IPS-20b (cell line): ENCODE results near the gene GABRR2.
"Not testable (repeated sequence)": the region's sequence is repeated elsewhere in the genome, so short reads cannot be mapped to it uniquely, and the experiment has no call there.

Source experiments
- H3K27ac ChIP-seq: one replicate; pipeline ENCODE4 v1.5.1; 2013; ENCODE audit warnings: low read length
- H3K27me3 ChIP-seq: 2 replicates; pipeline ENCODE4 v1.6.1; 2013; ENCODE audit warnings: mild to moderate bottlenecking, low read length, inconsistent platforms; ENCODE audit not compliant: insufficient read depth
- H3K36me3 ChIP-seq: 2 replicates; pipeline ENCODE4 v1.6.1; 2013; ENCODE audit warnings: low read depth, mild to moderate bottlenecking, inconsistent platforms, low read length, moderate library complexity; ENCODE audit not compliant: insufficient read depth
- H3K4me1 ChIP-seq: 2 replicates; pipeline ENCODE4 v1.6.1; 2013; ENCODE audit warnings: mild to moderate bottlenecking, control low read depth, inconsistent platforms, low read length, moderate library complexity; ENCODE audit not compliant: insufficient read depth
- H3K4me3 ChIP-seq: 2 replicates; pipeline ENCODE4 v1.5.1; 2013; ENCODE audit warnings: mild to moderate bottlenecking, low read length, inconsistent platforms
- H3K9ac ChIP-seq: 2 replicates; pipeline ENCODE4 v1.6.1; 2013; ENCODE audit warnings: low read depth, mild to moderate bottlenecking, inconsistent platforms, low read length, moderate library complexity
- H3K9me3 ChIP-seq: 2 replicates; pipeline ENCODE4 v1.6.1; 2013; ENCODE audit warnings: mild to moderate bottlenecking, low read depth, low read length, inconsistent platforms; ENCODE audit not compliant: insufficient read depth

The GABRR2 gene

GRCh38 chr6:89323511-89323971, 8.4 kb upstream of the GABRR2 start:
- H3K4me1 ChIP-seq = no peaks in the 10 kb centered on the region
- no peak overlapping the region for H3K4me3 ChIP-seq
- H3K9me3 ChIP-seq = peaks cover 15% of the 10 kb centered on the region

DNA sequence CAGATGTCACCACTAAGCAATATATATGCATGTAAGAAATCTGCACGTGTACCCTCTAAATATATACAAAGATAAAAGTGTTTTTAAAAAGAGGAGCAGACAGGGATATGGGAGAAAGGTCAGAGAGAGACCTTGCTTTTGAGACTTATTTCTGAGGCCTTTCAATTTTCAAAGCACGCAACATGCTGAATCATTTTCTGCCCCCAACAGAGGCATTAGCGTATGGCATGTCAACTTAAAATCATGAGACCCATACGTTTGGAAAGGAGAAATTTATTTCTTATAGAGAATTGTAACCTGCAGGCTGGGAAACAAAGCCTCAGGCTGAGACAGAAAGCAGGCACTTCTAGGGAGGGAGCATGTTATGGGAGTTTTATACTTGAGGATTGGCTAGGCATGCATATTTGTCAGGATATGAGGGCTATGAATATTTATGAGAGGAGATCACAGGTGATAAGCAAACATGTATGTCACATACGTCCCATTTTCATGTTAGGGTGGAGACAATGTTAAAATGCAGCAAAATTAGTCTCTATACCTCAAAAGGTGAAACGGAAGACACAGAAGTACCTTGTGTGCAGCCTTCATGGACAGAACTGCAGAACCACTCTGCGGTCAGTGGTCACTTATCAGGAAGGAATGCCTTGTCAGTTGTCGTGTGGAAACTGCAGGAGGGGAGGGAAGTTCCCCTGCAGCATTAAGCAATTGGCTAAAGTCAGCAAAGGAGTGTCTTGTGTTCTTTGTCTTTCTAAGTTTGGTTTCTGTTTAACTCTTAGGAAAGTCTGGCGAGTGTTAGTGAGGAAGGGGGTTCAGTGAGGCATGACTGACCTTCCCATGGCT, 6.3 kb upstream of the GABRR2 start:
- H3K27me3 ChIP-seq = no peaks in the 10 kb centered on the region
- H3K4me1 ChIP-seq = peaks cover 9% of the 10 kb centered on the region; the same call in 1 of the 2 replicates
- no peak overlapping the region for H3K27ac ChIP-seq
- H3K9me3 ChIP-seq = peaks cover 15% of the 10 kb centered on the region
- H3K36me3 ChIP-seq = no peaks in the 10 kb centered on the region
- no peak overlapping the region for H3K9ac ChIP-seq
- no peak overlapping the region for H3K4me3 ChIP-seq

More at GRCh38 chr6:89323511-89323971, 8.4 kb upstream of the GABRR2 start:
- H3K27me3 ChIP-seq = no peaks in the 10 kb centered on the region
- no peak overlapping the region for H3K27ac ChIP-seq
- no peak overlapping the region for H3K9ac ChIP-seq
- H3K36me3 ChIP-seq = no peaks in the 10 kb centered on the region

GRCh38 chr6:89320012-89320559, 5.0 kb upstream of the GABRR2 start:
- peaks cover 9% of the 10 kb centered on the region; the same call in 1 of the 2 replicates for H3K4me1 ChIP-seq
- no peaks in the 10 kb centered on the region for H3K36me3 ChIP-seq
- H3K9ac ChIP-seq = no peak overlapping the region
- H3K4me3 ChIP-seq = no peak overlapping the region
- H3K27ac ChIP-seq = no peak overlapping the region
- peaks cover 15% of the 10 kb centered on the region for H3K9me3 ChIP-seq
- H3K27me3 ChIP-seq = no peaks in the 10 kb centered on the region

GRCh38 chr6:89317067-89317466, 2.0 kb upstream of the GABRR2 start:
- H3K27ac ChIP-seq = no peak overlapping the region
- no peaks in the 10 kb centered on the region for H3K36me3 ChIP-seq
- peaks cover 9% of the 10 kb centered on the region; the same call in 1 of the 2 replicates for H3K4me1 ChIP-seq
- peaks cover 15% of the 10 kb centered on the region for H3K9me3 ChIP-seq
- H3K27me3 ChIP-seq = no peaks in the 10 kb centered on the region
- no peak overlapping the region for H3K9ac ChIP-seq
- no peak overlapping the region for H3K4me3 ChIP-seq

- Histone ChIP-seq H3K9ac (no peak overlapping the region), H3K4me3 (no peak overlapping the region), H3K9me3 (peaks cover 6% of the 10 kb centered on the region; the same call in 1 of the 2 replicates), H3K36me3 (no peaks in the 10 kb centered on the region), H3K27ac (no peak overlapping the region), H3K27me3 (no peaks in the 10 kb centered on the region), H3K4me1 (peaks cover 9% of the 10 kb centered on the region; the same call in 1 of the 2 replicates)
Observed at GRCh38 chr6:89314692-89315091, 407 bp downstream of the GABRR2 start.

DNA sequence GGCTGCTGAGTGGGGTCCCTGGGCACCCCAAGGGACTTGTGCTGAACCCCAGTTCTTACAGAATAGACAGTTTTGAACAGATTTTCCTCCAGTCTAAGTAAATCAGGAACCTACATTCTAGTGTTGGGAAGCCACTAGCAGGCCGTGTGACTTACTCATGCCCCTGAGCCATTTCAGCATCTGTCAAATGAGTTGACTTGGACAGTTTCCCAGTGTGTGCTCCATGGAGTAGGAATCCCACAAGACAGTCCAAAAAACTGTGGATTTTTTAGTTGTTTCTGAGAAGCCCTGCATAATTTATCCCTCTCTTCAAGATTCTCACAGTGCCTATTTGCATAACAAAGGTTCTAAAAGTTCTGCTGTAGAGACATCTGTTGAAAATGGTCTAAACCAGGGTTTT, 2.1 kb downstream of the GABRR2 start:
- Histone ChIP-seq H3K27ac (no peak overlapping the region), H3K36me3 (no peaks in the 10 kb centered on the region), H3K27me3 (no peaks in the 10 kb centered on the region), H3K4me3 (no peak overlapping the region), H3K9ac (no peak overlapping the region), H3K4me1 (peaks cover 9% of the 10 kb centered on the region; the same call in 1 of the 2 replicates), H3K9me3 (no peaks in the 10 kb centered on the region)

- Histone ChIP-seq H3K9ac (peak overlapping the region; percentile 7; the same call in 1 of the 2 replicates), H3K4me3 (no peak overlapping the region), H3K9me3 (no peaks in the 10 kb centered on the region)
Observed at GRCh38 chr6:89311853-89312531, 3.1 kb downstream of the GABRR2 start.

DNA sequence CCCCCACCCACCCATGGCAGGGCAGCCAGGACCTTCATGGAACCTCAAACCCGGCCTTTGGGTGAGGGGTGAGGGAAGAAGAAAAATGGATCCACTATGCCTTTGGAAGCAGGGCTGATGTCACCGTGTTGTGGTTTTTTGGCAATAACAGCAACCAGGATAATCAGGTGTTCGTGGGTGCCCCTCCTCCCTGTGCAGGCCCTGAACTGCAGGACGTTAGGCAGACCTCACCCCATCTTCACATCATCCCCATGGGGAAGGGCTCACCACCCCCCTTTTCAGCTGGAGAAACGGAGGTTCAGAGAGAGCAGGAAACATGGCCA, 3.6 kb downstream of the GABRR2 start:
- H3K27ac ChIP-seq = no peak overlapping the region
- no peaks in the 10 kb centered on the region for H3K27me3 ChIP-seq
- H3K4me3 ChIP-seq = no peak overlapping the region
- H3K36me3 ChIP-seq = no peaks in the 10 kb centered on the region
- H3K4me1 ChIP-seq = no peaks in the 10 kb centered on the region
- H3K9me3 ChIP-seq = no peaks in the 10 kb centered on the region
- no peak overlapping the region for H3K9ac ChIP-seq

More at GRCh38 chr6:89311853-89312531, 3.1 kb downstream of the GABRR2 start:
- H3K27ac ChIP-seq = no peak overlapping the region
- no peaks in the 10 kb centered on the region for H3K36me3 ChIP-seq
- peaks cover 4% of the 10 kb centered on the region; the same call in 1 of the 2 replicates for H3K4me1 ChIP-seq
- no peaks in the 10 kb centered on the region for H3K27me3 ChIP-seq

DNA sequence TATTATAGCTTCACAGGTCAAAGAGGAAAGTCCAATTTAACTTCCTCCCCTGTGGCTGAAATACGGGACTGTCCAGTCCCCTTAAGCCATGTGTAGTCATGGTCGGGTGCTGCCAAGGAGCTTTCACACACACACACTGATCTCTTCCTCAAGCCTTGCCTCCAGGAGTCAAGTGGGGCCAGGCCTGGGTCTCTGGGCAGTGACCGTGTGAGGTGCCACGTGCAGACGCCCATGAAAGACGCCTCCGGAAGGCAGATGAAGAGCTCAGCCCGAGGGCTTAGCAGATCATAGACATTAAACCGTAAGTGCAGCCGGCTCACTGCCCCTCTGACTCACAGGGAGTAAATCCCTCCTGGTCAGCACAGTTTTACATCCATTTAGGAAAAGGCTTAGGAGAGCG, 4.2 kb downstream of the GABRR2 start:
- Histone ChIP-seq H3K36me3 (no peaks in the 10 kb centered on the region), H3K27ac (no peak overlapping the region), H3K9me3 (no peaks in the 10 kb centered on the region), H3K4me3 (no peak overlapping the region), H3K4me1 (no peaks in the 10 kb centered on the region), H3K27me3 (no peaks in the 10 kb centered on the region), H3K9ac (no peak overlapping the region)

DNA sequence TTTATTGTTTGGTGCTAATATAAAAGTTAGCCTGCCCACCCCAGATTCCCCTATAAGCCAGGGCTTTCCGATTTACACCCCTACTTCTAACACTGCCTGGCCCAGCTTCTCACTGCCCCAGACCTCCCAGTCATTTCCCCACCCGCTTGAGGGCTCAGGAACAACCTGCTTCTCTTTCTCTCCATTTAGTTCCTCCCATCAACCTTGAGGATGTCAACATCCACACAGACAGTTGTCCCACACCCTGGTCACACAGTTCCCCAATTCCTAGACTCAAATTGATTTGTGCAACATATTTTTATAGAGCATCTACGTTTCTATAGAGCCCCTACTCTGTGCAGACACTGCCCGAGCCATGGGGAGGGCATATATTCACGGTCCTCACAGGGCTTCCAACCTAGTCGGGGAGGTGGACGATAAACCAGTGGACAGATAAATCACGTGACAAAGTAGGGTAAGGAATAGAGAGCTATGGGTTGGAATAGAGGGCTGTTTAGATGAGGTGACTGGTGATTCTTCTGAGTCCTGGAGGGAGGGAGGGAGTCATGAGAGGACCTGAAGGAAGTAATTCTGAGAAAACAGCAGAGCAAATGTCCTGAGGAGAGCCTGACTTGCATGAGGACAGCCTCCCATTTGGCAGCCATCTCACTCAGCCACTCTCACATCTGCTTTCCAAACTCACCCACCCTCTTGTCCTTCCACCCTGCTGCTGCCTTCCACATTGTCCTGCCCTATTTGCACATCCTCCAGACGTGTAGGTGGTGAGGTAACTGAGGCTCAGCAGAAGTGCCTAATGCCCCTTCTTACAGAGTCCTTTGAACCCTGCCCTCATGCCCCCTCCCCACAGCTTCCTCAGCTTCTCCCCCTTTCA, 6.3 kb downstream of the GABRR2 start:
- no peak overlapping the region for H3K27ac ChIP-seq
- H3K4me1 ChIP-seq = no peaks in the 10 kb centered on the region
- no peaks in the 10 kb centered on the region for H3K9me3 ChIP-seq
- no peaks in the 10 kb centered on the region for H3K27me3 ChIP-seq
- no peak overlapping the region for H3K9ac ChIP-seq
- no peaks in the 10 kb centered on the region for H3K36me3 ChIP-seq
- no peak overlapping the region for H3K4me3 ChIP-seq

GRCh38 chr6:89304517-89304916, 10.6 kb downstream of the GABRR2 start:
- H3K27ac ChIP-seq, H3K9ac ChIP-seq, H3K9me3 ChIP-seq, H3K4me3 ChIP-seq, H3K36me3 ChIP-seq, H3K27me3 ChIP-seq, H3K4me1 ChIP-seq: not testable (repeated sequence)
